ENCODE measurements around the gene TNFRSF1A. TPM values are rescaled to one million over a fixed set of nuclear protein-coding genes. Genes with fewer than 3 reads are reported as not detected.
"Not testable (repeated sequence)": the region's sequence is repeated elsewhere in the genome, so short reads cannot be mapped to it uniquely, and the experiment has no call there.

TNFRSF1A gene
- total and polyA plus RNA-seq, 7 donors: 31.7 to 191 (median 135) TPM

DNA sequence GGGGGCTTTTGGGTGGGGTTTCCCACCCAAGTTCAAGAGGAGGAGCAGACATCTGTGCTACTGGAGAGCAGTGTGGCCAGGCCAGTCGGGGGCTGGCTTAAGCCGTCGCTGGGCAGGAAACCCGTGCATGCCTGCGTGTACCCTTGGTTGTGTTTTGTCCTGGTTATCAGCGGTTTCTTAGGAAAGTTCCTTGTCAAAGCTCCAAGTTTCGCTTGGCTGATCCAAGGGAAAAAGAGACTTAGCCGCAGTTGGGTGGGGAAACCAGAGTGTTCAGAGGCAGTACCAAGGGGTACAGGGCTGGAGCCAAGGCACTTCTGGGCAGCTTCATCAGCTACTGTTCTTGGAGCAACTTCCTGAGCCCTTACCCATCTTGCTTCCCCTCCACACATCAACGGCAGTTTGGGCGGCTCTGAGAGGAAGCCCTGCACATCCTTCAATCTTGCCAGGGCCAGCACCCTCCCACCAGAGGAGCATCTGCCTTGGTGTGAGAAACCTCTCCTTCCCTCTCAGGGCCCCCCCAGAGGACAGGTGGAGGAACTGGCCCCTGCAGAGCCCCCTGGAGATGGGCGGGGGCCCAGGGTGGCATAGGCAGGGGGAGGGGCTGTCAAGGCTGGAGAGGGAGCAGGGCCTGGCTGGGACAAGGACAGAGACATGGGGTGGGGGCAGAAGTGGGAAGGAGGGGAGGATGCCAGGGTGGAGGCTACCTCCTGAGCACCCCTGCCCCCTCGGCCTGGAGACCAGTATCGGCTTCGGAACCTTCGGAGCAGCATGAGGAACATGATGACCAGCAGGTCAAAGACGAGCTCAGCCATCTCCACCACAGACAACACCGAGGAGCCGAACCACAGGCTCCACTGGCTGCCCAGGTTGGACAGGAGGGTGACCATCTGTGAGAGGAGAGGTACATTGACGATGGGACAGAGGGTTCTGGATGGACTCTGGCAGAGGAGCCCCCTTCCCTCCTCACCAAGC is 5.8 kb upstream of the TNFRSF1A start:
- H3K9me3 ChIP-seq: no peaks in the 10 kb centered on the region
- TF ChIP-seq, protein P1, sequence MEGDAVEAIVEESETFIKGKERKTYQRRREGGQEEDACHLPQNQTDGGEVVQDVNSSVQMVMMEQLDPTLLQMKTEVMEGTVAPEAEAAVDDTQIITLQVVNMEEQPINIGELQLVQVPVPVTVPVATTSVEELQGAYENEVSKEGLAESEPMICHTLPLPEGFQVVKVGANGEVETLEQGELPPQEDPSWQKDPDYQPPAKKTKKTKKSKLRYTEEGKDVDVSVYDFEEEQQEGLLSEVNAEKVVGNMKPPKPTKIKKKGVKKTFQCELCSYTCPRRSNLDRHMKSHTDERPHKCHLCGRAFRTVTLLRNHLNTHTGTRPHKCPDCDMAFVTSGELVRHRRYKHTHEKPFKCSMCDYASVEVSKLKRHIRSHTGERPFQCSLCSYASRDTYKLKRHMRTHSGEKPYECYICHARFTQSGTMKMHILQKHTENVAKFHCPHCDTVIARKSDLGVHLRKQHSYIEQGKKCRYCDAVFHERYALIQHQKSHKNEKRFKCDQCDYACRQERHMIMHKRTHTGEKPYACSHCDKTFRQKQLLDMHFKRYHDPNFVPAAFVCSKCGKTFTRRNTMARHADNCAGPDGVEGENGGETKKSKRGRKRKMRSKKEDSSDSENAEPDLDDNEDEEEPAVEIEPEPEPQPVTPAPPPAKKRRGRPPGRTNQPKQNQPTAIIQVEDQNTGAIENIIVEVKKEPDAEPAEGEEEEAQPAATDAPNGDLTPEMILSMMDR (IDR thresholded peaks at IDR 0.05): no peak
- TF ChIP-seq POLR2A (IDR thresholded peaks at IDR 0.05) (no peak), POLR2AphosphoS5 (IDR thresholded peaks at IDR 0.05) (peak; percentile 19 to 69 (median 38)), EP300 (IDR thresholded peaks at IDR 0.05) (peak in 1 of 4 donors; percentile 22)
- H3K4me3 ChIP-seq: no peak overlapping the region
- intact Hi-C loops (cut with DNase I): no loop called here
- no peaks in the 10 kb centered on the region for H3K27me3 ChIP-seq
- H3K4me1 ChIP-seq: peaks cover 0 to 51% (median 30%) of the 10 kb centered on the region in 4 donors
- WGBS, 2 donors: 61 to 91% methylated on average over 19 of the region's 19 CpGs
- H3K36me3 ChIP-seq: no peaks in the 10 kb centered on the region
- peak; percentile 84 for DNase-seq
- peak overlapping the region; percentile 64 to 98 (median 95) for H3K27ac ChIP-seq

DNA sequence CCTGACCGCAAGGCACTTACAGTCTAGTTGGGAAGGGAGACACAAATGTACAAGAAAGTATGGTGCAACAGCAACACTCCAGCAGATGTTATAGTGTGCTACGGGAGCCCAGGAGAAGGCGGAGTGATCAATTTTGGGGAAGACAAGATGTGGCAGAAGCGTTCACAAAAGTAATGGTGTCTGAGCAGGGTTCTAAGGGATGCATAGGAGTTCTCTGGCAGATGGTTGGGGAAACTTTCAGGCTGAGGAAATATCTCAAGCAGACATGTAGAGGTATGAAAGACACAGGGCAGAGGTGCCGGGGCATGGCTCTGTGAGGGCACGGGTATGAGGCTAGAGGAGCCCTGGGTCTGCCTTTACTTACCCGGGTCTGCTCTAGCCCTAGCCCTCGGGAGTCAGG is 5.1 kb upstream of the TNFRSF1A start:
- WGBS, 2 donors: 88 to 94% methylated on average over 8 of the region's 8 CpGs
- intact Hi-C loops (cut with DNase I): no loop called here
- no peak for DNase-seq
- H3K4me1 ChIP-seq: peaks cover 0 to 55% (median 36%) of the 10 kb centered on the region in 4 donors
- peak overlapping the region; percentile 64 to 98 (median 95) for H3K27ac ChIP-seq
- no peaks in the 10 kb centered on the region for H3K36me3 ChIP-seq
- no peaks in the 10 kb centered on the region for H3K27me3 ChIP-seq
- H3K4me3 ChIP-seq: no peak overlapping the region
- TF ChIP-seq POLR2A (IDR thresholded peaks at IDR 0.05) (no peak), EP300 (IDR thresholded peaks at IDR 0.05) (no peak)
- no peaks in the 10 kb centered on the region for H3K9me3 ChIP-seq

DNA sequence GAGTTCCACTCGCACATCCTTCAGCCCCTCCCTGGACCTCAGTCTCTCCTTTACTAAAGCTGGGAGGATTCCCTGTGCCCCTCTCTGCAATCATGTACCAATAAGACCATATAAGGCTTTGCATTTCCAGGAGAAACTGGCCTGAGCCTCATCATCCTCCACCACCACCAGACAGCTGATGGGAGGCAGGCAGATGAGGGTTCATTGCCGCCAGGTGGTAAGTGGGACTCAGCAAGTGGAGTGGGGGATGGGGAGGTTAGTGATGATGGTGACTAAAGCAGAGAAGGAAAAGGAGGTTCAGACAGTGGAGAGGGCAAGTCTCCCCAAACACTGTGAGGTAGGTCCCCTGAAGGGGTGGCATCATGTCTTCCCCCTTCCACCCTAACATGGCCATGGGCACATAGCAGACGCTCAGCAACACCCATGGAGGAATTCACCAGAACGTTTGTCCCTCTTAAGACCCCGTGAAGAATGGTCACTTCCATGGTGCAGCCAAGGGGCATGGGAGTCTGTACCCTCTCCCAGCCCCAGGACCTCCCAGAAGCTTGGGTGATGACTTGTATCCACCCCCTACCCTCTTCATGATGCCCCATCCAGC is 4.5 kb upstream of the TNFRSF1A start:
- no peak for DNase-seq
- intact Hi-C loops (cut with DNase I): no loop called here
- no peak overlapping the region for H3K4me3 ChIP-seq
- H3K36me3 ChIP-seq: no peaks in the 10 kb centered on the region
- H3K9me3 ChIP-seq: no peaks in the 10 kb centered on the region
- peak overlapping the region; percentile 64 to 98 (median 95) for H3K27ac ChIP-seq
- TF ChIP-seq, protein P1 (IDR thresholded peaks at IDR 0.05): no peak
- no peak for TF ChIP-seq POLR2AphosphoS5 (IDR thresholded peaks at IDR 0.05)
- no peak for TF ChIP-seq POLR2A (IDR thresholded peaks at IDR 0.05)
- no peak for TF ChIP-seq EP300 (IDR thresholded peaks at IDR 0.05)
- WGBS, 2 donors: 83 to 85% methylated on average over 5 of the region's 5 CpGs
- H3K27me3 ChIP-seq: no peaks in the 10 kb centered on the region
- peaks cover 0 to 55% (median 37%) of the 10 kb centered on the region in 4 donors for H3K4me1 ChIP-seq

DNA sequence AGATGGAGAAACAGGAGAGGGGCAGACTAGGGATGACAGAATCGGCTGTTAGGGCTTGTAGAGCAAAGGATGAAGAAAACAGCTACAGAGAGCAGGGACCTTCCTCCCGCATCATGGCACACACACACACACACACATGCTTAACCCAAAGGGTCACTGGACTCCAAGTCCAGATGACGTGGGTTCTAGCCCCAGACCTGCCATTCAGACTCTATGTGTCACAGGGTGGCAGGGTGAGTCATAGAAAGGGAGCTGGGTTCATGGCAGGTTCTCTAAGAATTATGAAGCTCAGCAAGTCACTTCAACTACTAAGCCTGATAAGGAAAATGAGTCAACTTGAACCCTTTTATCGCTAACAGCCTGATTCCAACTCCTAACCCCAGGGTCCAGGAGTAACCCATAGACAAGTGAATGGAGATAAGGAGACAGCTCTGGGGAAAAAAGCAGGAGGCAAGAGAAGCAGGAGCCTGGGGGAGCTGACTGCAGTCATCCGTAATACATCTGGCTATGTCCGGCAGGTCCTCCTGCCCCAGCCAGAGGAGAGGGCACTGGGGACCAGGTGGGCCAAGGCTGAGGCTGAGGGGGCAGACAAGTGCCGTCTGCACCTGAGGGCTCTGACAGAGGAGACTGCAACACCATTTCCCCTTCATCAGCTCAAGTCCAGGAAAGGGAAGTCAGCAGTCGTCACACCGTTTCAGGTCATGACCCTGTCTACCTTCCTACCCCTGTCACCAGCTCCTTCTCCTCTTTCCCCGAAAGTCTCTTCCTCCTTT is 3.6 kb upstream of the TNFRSF1A start:
- intact Hi-C loops (cut with DNase I): no loop called here
- Histone ChIP-seq H3K9me3 (no peaks in the 10 kb centered on the region), H3K27me3 (no peaks in the 10 kb centered on the region), H3K27ac (peak overlapping the region; percentile 64 to 98 (median 95)), H3K4me1 (peaks cover 0 to 55% (median 37%) of the 10 kb centered on the region in 4 donors), H3K36me3 (no peaks in the 10 kb centered on the region), H3K4me3 (no peak overlapping the region)
- 62 to 69% methylated on average over 10 of the region's 10 CpGs for WGBS, 2 donors
- no peak for DNase-seq
- peak in 2 of 4 donors; percentile 14 to 67 for TF ChIP-seq POLR2AphosphoS5 (IDR thresholded peaks at IDR 0.05)
- peak in 1 of 4 donors; percentile 33 for TF ChIP-seq EP300 (IDR thresholded peaks at IDR 0.05)
- TF ChIP-seq, protein P1 (IDR thresholded peaks at IDR 0.05): no peak
- TF ChIP-seq POLR2A (IDR thresholded peaks at IDR 0.05): no peak

DNA sequence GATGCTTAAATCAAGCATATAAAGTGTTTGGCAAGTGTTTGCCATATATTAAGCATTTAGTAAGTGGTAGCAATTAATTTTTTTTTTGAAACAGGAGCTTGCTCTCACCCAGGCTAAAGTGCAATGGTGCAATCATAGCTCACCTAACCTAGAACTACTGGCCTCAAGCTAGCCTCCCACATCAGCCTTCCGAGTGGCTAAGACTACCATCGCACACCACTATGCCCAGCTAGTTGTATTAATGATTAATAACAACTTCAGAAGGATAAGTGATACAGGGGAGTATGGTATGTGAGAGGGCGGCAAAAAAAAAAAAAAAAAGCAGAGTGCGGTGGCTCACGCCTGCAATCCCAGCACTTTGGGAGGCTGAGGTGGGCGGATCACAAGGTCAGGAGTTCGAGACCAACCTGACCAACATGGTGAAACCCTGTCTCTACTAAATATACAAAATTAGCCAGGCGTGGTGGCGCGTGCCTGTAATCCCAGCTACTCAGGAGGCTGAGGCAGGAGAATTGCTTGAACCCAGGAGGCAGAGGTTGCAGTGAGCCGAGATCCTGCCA is 2.3 kb upstream of the TNFRSF1A start:
- intact Hi-C loops (cut with DNase I): not testable (repeated sequence)

More for the DNA sequence above, 2.3 kb upstream of the TNFRSF1A start:
- H3K9me3 ChIP-seq, DNase-seq, H3K27me3 ChIP-seq, H3K4me3 ChIP-seq, H3K36me3 ChIP-seq: not testable (repeated sequence)
- Histone ChIP-seq H3K4me1 (peaks cover 0 to 64% (median 44%) of the 10 kb centered on the region in 4 donors), H3K27ac (peak overlapping the region; percentile 93 to 98 (median 97))
- 94 to 95% methylated on average over 11 of the region's 11 CpGs for WGBS, 2 donors

Measured in sigmoid colon (tissue), 7 donors.